ENCODE results near the gene OR10A7.

GRCh38 chr12:55253281-55253680 is 32.5 kb downstream of the OR10A7 start:
- TF ChIP-seq CTCF (IDR thresholded peaks at IDR 0.05) (no peak), EZH2phosphoT487 (IDR thresholded peaks at IDR 0.05) (no peak), EZH2 (IDR thresholded peaks at IDR 0.05) (no peak)
